Stimulated activated CD4-positive, alpha-beta T cell treated with anti-CD3 and anti-CD28 coated beads, Interleukin-1b, Interleukin-23, amount 100 ng/mL, for 4 hours (primary cell): ENCODE data around the gene NCK2.
"Not testable (repeated sequence)": the region's sequence is repeated elsewhere in the genome, so short reads cannot be mapped to it uniquely, and the experiment has no call there.

ENCODE experiments used
- DNase-seq, 2 donors: peaks; one replicate each; pipeline ENCODE4 v3.0.0-alpha.2; 2020; ENCODE audit warnings: low read depth in 2 of 2

The NCK2 gene

GRCh38 chr2:105754994-105755393, 10.3 kb downstream of the NCK2 start:
- no peak for DNase-seq

DNA sequence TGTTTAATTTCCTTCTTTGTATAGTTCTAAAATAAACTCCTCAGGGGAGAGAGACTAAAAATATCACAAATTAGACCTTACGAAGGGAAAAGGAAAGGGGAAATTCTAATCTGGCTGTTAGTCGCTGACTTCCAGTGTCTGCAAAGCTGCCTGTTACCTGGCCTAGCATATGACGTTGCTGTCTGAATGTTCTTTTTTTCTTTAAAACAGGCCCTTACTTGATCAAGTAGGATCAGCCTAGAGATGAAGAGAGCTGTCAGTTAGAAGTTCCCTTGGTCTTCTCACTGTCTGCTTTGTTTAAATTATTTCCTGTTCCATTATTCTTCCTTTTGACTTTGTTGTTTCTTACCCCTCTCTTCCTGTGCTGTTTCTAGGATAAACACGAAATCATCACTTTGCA, 11.2 kb downstream of the NCK2 start:
- DNase-seq, result no peak

DNA sequence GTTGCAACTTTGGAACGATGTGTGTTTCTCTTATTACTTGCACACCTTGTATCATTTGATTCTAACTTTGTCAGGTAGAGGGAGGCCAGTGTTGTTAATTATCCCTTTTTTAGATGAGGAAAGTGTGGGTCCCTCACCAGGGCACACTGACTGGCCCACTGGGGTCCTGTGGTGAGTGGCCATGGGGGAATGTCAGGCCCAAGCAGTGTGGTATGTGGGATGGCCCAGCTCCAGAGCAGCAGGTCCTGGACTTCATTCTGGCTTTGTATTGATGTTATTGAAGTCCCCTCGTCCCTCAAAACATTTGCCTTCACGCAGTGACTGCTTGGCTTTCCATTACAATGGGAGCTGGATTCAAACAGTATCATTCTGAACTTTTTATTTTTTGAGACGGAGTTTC, 11.7 kb downstream of the NCK2 start:
- DNase-seq, result no peak

DNA sequence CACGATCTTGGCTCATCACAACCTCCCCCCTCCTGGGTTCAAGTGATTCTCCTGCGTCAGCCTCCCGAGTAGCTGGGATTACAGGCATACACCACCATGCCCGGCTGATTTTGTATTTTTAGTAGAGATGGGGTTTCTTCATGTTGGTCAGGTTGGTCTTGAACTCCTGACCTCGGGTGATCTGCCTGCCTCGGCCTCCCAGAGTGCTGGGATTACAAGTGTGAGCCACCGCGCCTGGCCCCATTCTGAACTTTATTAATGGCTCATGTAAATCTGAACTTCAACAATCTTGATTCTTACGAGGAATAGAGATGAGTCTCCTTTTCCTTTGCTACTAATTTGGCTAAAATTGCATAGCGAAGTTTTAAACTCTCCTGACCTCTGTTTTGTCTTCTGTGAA, 12.2 kb downstream of the NCK2 start:
- not testable (repeated sequence) for DNase-seq

- DNase-seq, result no peak
Observed at GRCh38 chr2:105757433-105757832, 12.7 kb downstream of the NCK2 start.

- no peak for DNase-seq
Observed at GRCh38 chr2:105760191-105760590, 15.5 kb downstream of the NCK2 start.

GRCh38 chr2:105760639-105761337, 16.1 kb downstream of the NCK2 start:
- no peak for DNase-seq

DNA sequence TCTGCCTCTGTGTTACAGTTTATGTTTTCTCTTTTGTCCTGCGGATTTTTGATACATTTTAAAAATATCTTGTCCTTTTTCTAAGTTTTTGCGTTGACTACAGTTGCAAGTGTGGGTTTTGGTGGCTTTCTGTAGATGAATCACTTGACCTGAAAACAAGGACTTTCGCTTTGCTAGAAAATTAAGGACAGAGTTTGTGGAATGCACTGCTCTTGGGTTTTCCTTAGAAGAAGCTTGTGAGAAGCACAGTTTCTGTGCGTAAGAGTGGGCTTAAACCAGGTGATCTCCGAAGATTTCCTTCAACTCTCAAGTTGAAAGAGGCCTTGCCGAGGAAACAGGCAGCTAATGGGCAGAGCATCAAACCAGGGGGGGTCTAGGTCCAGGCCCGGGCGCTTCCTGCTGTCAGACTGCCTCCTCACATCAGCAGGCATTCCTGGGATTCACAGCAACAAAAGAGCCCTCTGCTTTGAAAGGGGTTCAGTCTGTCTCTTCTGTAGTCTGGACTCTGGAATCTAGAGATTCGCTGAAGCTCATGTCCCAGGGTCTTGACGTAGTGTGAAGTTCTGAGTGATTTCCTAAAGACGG, 17.3 kb downstream of the NCK2 start:
- no peak for DNase-seq

- no peak for DNase-seq
Observed at GRCh38 chr2:105763076-105763475, 18.4 kb downstream of the NCK2 start.

DNA sequence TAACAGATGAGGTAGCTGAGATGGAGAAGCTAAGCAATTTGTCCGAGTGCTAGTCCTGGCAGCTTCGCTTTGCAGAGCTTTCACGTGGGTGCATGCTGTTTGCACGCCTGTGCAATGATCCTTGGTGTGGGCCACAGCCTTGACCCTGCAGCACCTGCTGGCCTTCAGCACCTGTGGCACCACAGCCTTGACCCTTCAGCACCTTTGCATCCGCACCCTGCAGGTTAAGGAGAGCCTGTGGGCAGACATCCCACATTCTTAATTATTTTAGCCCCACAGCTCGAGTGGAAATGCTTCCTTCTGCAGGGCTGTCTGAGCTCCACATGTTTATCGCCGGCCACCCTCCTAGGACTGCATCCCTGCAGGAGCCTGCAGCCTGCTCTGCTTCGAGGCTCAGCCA, 19.3 kb downstream of the NCK2 start:
- DNase-seq, result no peak

GRCh38 chr2:105765415-105766299, 20.9 kb downstream of the NCK2 start:
- no peak for DNase-seq

- no peak for DNase-seq
Observed at GRCh38 chr2:105766300-105766866, 21.7 kb downstream of the NCK2 start.

GRCh38 chr2:105768176-105768575, 23.5 kb downstream of the NCK2 start:
- DNase-seq, result no peak

DNA sequence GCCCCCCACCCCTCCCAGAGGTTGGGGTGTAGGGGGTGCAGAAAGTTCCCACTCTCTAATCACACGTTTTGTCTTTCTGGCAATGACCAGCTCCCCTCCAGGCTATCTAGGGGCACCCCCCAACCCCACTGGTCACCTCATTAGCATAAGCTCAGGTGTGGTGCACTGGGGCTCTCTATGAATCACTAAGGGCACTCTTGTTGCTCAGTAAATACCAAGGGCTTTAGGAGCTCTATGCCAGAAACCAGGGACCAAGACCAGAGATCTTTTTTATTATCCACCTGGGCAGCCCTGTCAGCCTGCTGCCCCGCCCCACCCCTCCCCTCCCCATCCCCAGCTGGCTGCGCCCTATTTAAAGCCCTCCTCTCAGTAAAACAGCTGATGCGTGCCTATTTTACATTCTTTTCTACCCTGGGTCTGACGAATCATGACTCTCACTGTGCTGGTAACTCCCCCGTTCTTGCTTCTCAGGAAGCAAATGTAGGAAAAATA, 24.3 kb downstream of the NCK2 start:
- DNase-seq, result no peak

- DNase-seq, result no peak
Observed at GRCh38 chr2:105769504-105769903, 24.8 kb downstream of the NCK2 start.

GRCh38 chr2:105770149-105770548, 25.4 kb downstream of the NCK2 start:
- no peak for DNase-seq

DNA sequence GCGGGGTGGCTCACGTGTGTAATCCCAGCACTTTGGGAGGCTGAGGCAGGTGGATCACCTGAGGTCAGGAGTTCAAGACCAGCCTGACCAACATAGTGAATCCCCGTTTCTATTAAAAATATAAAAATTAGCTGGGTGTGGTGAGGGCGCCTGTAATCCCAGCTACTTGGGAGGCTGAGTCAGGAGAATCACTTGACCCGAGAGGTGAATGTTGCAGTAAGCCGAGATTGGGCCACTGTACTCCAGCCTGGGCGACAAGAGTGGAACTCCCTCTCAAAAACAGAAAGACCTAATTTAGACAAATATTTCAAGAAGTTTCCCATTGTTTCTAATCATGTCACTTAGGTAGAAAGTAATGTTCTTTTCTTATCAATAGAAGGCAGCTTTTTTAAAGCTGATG, 26.6 kb downstream of the NCK2 start:
- not testable (repeated sequence) for DNase-seq

DNA sequence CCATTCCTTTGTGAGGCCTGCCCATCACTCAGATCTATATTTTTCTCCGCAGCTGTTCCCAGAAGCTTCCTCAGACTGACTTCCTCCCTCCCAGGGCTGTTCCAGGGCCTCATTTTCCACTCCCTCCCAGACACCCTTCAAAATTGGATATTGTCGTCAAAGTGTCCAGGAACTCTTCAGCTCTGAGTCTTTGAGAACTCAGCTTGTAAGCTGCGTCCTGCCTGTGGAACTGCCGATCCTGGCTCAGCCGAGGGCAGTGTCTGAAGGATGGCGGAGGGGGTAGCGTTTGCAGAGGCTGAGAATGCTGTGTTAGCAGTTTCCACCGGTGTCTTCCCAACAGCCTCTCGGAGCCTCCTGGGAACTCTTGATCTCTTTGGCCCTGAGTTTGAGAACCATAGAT, 27.1 kb downstream of the NCK2 start:
- no peak for DNase-seq

- no peak for DNase-seq
Observed at GRCh38 chr2:105772362-105772761, 27.6 kb downstream of the NCK2 start.

GRCh38 chr2:105773568-105773967, 28.9 kb downstream of the NCK2 start:
- DNase-seq, result no peak

- DNase-seq, result no peak
Observed at GRCh38 chr2:105774781-105775337, 30.1 kb downstream of the NCK2 start.
